HL-60 (cell line): ENCODE measurements around the gene WDR7.

Experiments used
- DNase-seq, 2 experiments: peaks; one replicate each; pipeline ENCODE4 v3.0.0-alpha.2; 2010 to 2020; ENCODE audit warnings: low read depth in 1 of 2, low spot score in 1 of 2
- H3K27ac ChIP-seq: fragments of 250-450 bp; sonication (Bioruptor Pico); replicated peaks from 2 replicates; pipeline ENCODE4 v1.5.1; 2020; ENCODE audit warnings: mild to moderate bottlenecking, moderate library complexity
- H3K27me3 ChIP-seq: fragments of 250-450 bp; sonication (Bioruptor Pico); 2 replicates; pipeline ENCODE4 v1.5.1; 2021; ENCODE audit warnings: mild to moderate bottlenecking, moderate library complexity; ENCODE audit not compliant: insufficient read depth, poor library complexity, severe bottlenecking
- H3K4me3 ChIP-seq: replicated peaks from 2 replicates; pipeline ENCODE4 v1.5.1; 2011; ENCODE audit warnings: mild to moderate bottlenecking, control low read depth, low read length; ENCODE audit not compliant: insufficient read depth
- CTCF ChIP-seq: IDR thresholded peaks from one replicate; pipeline ENCODE4 v1.5.1; 2011; ENCODE audit warnings: low read length, control low read depth, inconsistent platforms; ENCODE audit not compliant: insufficient read depth
- GABPA ChIP-seq: IDR thresholded peaks from 2 replicates; pipeline ENCODE4 v1.6.1; 2012; ENCODE audit warnings: low read depth
- POLR2AphosphoS5 ChIP-seq: IDR thresholded peaks from 2 replicates; pipeline ENCODE4 v1.6.1; 2012; ENCODE audit warnings: low read depth
- SPI1 ChIP-seq: IDR thresholded peaks from 2 replicates; pipeline ENCODE4 v1.6.1; 2012; ENCODE audit warnings: low read depth, mild to moderate bottlenecking, borderline replicate concordance
- TF ChIP-seq, protein P1 (sequence below): IDR thresholded peaks from 2 replicates; pipeline ENCODE4 v1.6.1; 2012; ENCODE audit warnings: low read depth; ENCODE audit not compliant: insufficient replicate concordance

The WDR7 gene

DNA sequence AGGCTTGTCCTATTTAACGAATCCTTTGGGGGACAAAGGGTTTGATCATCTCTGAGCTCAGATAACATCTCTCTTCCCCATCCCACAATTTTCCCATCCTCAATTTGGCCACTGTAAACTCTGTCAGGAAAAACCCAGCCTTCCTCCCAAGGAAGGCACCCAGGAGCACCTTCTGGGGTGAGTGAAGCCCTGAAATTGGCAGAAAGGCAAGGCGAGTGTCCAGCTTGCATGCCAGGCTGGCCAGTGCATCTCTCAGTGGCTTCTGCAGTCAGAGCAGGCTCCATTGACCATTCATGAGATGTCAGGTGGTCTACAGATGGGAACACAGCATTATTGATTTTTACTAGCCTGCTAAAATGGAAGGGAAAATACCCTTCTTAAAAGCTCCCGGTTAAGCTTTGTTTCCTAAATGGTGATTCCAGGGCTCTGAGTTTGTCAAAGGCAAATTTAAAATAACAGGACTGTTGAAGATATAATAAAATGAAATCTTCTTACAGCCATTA lies 412.5 kb downstream of the WDR7 start:
- Histone ChIP-seq H3K4me3 (no peak overlapping the region), H3K27me3 (peaks cover 3% of the 10 kb centered on the region), H3K27ac (no peak overlapping the region)
- TF ChIP-seq, protein P1, sequence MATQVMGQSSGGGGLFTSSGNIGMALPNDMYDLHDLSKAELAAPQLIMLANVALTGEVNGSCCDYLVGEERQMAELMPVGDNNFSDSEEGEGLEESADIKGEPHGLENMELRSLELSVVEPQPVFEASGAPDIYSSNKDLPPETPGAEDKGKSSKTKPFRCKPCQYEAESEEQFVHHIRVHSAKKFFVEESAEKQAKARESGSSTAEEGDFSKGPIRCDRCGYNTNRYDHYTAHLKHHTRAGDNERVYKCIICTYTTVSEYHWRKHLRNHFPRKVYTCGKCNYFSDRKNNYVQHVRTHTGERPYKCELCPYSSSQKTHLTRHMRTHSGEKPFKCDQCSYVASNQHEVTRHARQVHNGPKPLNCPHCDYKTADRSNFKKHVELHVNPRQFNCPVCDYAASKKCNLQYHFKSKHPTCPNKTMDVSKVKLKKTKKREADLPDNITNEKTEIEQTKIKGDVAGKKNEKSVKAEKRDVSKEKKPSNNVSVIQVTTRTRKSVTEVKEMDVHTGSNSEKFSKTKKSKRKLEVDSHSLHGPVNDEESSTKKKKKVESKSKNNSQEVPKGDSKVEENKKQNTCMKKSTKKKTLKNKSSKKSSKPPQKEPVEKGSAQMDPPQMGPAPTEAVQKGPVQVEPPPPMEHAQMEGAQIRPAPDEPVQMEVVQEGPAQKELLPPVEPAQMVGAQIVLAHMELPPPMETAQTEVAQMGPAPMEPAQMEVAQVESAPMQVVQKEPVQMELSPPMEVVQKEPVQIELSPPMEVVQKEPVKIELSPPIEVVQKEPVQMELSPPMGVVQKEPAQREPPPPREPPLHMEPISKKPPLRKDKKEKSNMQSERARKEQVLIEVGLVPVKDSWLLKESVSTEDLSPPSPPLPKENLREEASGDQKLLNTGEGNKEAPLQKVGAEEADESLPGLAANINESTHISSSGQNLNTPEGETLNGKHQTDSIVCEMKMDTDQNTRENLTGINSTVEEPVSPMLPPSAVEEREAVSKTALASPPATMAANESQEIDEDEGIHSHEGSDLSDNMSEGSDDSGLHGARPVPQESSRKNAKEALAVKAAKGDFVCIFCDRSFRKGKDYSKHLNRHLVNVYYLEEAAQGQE, result no peak
- TF ChIP-seq CTCF (no peak), POLR2AphosphoS5 (no peak), SPI1 (no peak), GABPA (no peak)
- DNase-seq, result no peak

DNA sequence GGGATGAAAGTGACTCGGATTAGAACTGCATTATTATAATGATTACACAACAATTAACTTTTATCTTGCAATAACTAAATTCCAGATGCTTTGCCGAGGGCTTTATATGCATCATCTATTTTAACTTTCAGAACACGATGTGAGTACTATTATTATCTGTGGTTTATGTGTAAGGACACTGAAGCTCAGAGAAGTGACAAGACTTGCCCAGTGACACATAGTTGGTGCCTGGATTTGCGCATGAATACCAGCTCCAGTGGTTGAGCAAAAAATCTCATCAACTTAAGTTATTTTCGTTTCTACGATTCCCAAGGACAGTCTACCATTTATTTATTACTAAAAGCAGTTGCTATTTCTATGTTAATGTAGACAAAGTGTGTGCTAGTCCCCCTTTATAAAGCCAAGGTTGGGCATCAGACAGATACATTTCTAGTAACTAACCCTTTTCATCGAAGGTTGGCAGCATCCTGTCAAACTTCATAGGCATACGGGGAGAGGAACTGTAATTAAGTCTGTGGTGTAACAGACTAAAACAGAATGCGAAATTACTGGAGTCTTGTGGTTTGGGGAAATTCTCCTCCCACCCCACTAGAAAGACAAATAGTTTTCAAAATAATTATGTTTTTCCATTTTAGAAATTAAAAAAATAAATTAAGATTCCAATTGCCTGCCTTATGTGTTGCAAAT lies 422.5 kb downstream of the WDR7 start:
- no peak overlapping the region for H3K4me3 ChIP-seq
- TF ChIP-seq CTCF (no peak), SPI1 (peak; percentile 61; the same call in 1 of the 2 replicates), GABPA (no peak), POLR2AphosphoS5 (no peak)
- TF ChIP-seq, protein P1, result no peak
- no peak overlapping the region for H3K27ac ChIP-seq
- H3K27me3 ChIP-seq, result no peaks in the 10 kb centered on the region
- no peak for DNase-seq

- DNase-seq, result no peak
- Histone ChIP-seq H3K27me3 (no peaks in the 10 kb centered on the region), H3K27ac (no peak overlapping the region), H3K4me3 (no peak overlapping the region)
- no peak for TF ChIP-seq CTCF
- TF ChIP-seq POLR2AphosphoS5, result no peak
- TF ChIP-seq GABPA, result no peak
- TF ChIP-seq SPI1, result no peak
- TF ChIP-seq, protein P1, result no peak
These were observed 424.7 kb downstream of the WDR7 start for GRCh38 chr18:57075716-57076400.
